ENCODE measurements around the gene CHCHD5.

The CHCHD5 gene

GRCh38 chr2:112618383-112618782, 34.0 kb downstream of the CHCHD5 start:
- Mint-ChIP-seq H3K27me3 (ENCODE audit: low read depth) (no peaks in the 10 kb centered on the region), H3K36me3 (ENCODE audit: low read depth) (no peaks in the 10 kb centered on the region), H3K4me1 (no peaks in the 10 kb centered on the region), H3K4me3 (no peak overlapping the region), H3K9me3 (peaks cover 3% of the 10 kb centered on the region), H3K27ac (no peak overlapping the region)
- no peak for TF ChIP-seq CTCF (IDR thresholded peaks at IDR 0.05; ENCODE audit: unreplicated experiment in 3 of 3)

GRCh38 chr2:112621790-112622527, 37.5 kb downstream of the CHCHD5 start:
- H3K4me1 Mint-ChIP-seq = peaks cover 3% of the 10 kb centered on the region
- no peak overlapping the region for H3K27ac Mint-ChIP-seq
- no peak overlapping the region for H3K4me3 Mint-ChIP-seq
- no peak for TF ChIP-seq CTCF (IDR thresholded peaks at IDR 0.05; ENCODE audit: unreplicated experiment in 3 of 3)
- H3K36me3 Mint-ChIP-seq (ENCODE audit: low read depth) = no peaks in the 10 kb centered on the region
- H3K27me3 Mint-ChIP-seq (ENCODE audit: low read depth) = peaks cover 3% of the 10 kb centered on the region
- no peaks in the 10 kb centered on the region for H3K9me3 Mint-ChIP-seq

GRCh38 chr2:112622528-112622849, 38.1 kb downstream of the CHCHD5 start:
- no peaks in the 10 kb centered on the region for H3K36me3 Mint-ChIP-seq (ENCODE audit: low read depth)
- no peak overlapping the region for H3K27ac Mint-ChIP-seq
- no peak overlapping the region for H3K4me3 Mint-ChIP-seq
- H3K27me3 Mint-ChIP-seq (ENCODE audit: low read depth) = peaks cover 3% of the 10 kb centered on the region
- no peaks in the 10 kb centered on the region for H3K9me3 Mint-ChIP-seq
- TF ChIP-seq CTCF (IDR thresholded peaks at IDR 0.05; ENCODE audit: unreplicated experiment in 3 of 3) = no peak
- H3K4me1 Mint-ChIP-seq = peaks cover 8% of the 10 kb centered on the region

- peaks cover 13% of the 10 kb centered on the region for H3K4me1 Mint-ChIP-seq
- TF ChIP-seq CTCF (IDR thresholded peaks at IDR 0.05; ENCODE audit: unreplicated experiment in 3 of 3) = no peak
- peaks cover 3% of the 10 kb centered on the region for H3K27me3 Mint-ChIP-seq (ENCODE audit: low read depth)
- H3K4me3 Mint-ChIP-seq = no peak overlapping the region
- H3K27ac Mint-ChIP-seq = no peak overlapping the region
- no peaks in the 10 kb centered on the region for H3K9me3 Mint-ChIP-seq
- H3K36me3 Mint-ChIP-seq (ENCODE audit: low read depth) = no peaks in the 10 kb centered on the region
Observed at GRCh38 chr2:112623913-112624777, 39.7 kb downstream of the CHCHD5 start.

GRCh38 chr2:112625474-112626114, 41.2 kb downstream of the CHCHD5 start:
- no peak for TF ChIP-seq CTCF (IDR thresholded peaks at IDR 0.05; ENCODE audit: unreplicated experiment in 3 of 3)
- no peak overlapping the region for H3K4me3 Mint-ChIP-seq
- peaks cover 18% of the 10 kb centered on the region for H3K4me1 Mint-ChIP-seq
- peaks cover 7% of the 10 kb centered on the region for H3K27me3 Mint-ChIP-seq (ENCODE audit: low read depth)
- H3K36me3 Mint-ChIP-seq (ENCODE audit: low read depth) = no peaks in the 10 kb centered on the region
- H3K9me3 Mint-ChIP-seq = no peaks in the 10 kb centered on the region
- no peak overlapping the region for H3K27ac Mint-ChIP-seq

Data from nephron (organoid).